ENCODE data around the gene OXLD1. TPM values are rescaled to one million over a fixed set of nuclear protein-coding genes. Genes with fewer than 3 reads are reported as not detected.

The OXLD1 gene
- total and polyA plus RNA-seq, 5 experiments from 2014 or later = 67.6 to 110 (median 71.7) TPM

GRCh38 chr17:81707725-81708646 is 41.6 kb upstream of the OXLD1 start:
- no peak for ATAC-seq
- peaks cover 0 to 21% (median 3%) of the 10 kb centered on the region in 3 donors for H3K36me3 Mint-ChIP-seq
- no peak for DNase-seq
- no peak overlapping the region for H3K27ac Mint-ChIP-seq
- no peak overlapping the region for H3K4me3 Mint-ChIP-seq
- H3K9me3 Mint-ChIP-seq = no peaks in the 10 kb centered on the region
- H3K27me3 Mint-ChIP-seq = no peaks in the 10 kb centered on the region
- H3K4me1 Mint-ChIP-seq = peaks cover 7 to 39% (median 26%) of the 10 kb centered on the region in 4 donors
- POLR2A ChIA-PET = interaction anchor here (1.2 kb wide), 2 partner anchors 24 to 162 kb away, joined by 3 to 4 read pairs; partner anchors contain the start of genes ARL16 and HGS

- H3K27ac Mint-ChIP-seq = peak overlapping the region in 1 of 10 donors; percentile 25
- POLR2A ChIA-PET = interaction anchor here (0.7 to 0.8 kb wide), 2 partner anchors 23 to 154 kb away, joined by 3 to 5 read pairs; partner anchors contain the start of genes ARL16, HGS and P4HB
- no peak for ATAC-seq
- no peaks in the 10 kb centered on the region for H3K9me3 Mint-ChIP-seq
- no peaks in the 10 kb centered on the region for H3K27me3 Mint-ChIP-seq
- peaks cover 0 to 21% (median 3%) of the 10 kb centered on the region in 3 donors for H3K36me3 Mint-ChIP-seq
- H3K4me3 Mint-ChIP-seq = peak overlapping the region in 1 of 10 donors; percentile 58
- peaks cover 6 to 43% (median 30%) of the 10 kb centered on the region in 4 donors for H3K4me1 Mint-ChIP-seq
- DNase-seq = no peak
These were observed 40.6 kb upstream of the OXLD1 start for GRCh38 chr17:81706757-81707624.

- H3K4me3 Mint-ChIP-seq = peak overlapping the region in 4 of 10 donors; percentile 12 to 48 (median 24)
- ATAC-seq (no peak), DNase-seq (no peak)
- POLR2A ChIA-PET = no interaction called here
- H3K4me1 Mint-ChIP-seq = peaks cover 9 to 48% (median 34%) of the 10 kb centered on the region in 4 donors
- peak overlapping the region in 3 of 10 donors; percentile 15 to 80 (median 64) for H3K27ac Mint-ChIP-seq
- no peaks in the 10 kb centered on the region for H3K9me3 Mint-ChIP-seq
- H3K27me3 Mint-ChIP-seq = no peaks in the 10 kb centered on the region
- H3K36me3 Mint-ChIP-seq = peaks cover 0 to 25% (median 3%) of the 10 kb centered on the region in 3 donors
These were observed 39.8 kb upstream of the OXLD1 start for GRCh38 chr17:81706232-81706611.

- peaks cover 0 to 29% (median 3%) of the 10 kb centered on the region in 3 donors for H3K36me3 Mint-ChIP-seq
- POLR2A ChIA-PET = interaction anchor here (1.3 kb wide), 1 partner anchor 40 kb away, joined by 3 read pairs; no protein-coding TSS in a partner anchor
- peak overlapping the region in 6 of 10 donors; percentile 5 to 80 (median 23) for H3K27ac Mint-ChIP-seq
- peak overlapping the region in 5 of 10 donors; percentile 9 to 48 (median 19) for H3K4me3 Mint-ChIP-seq
- DNase-seq (no peak), ATAC-seq (no peak)
- H3K27me3 Mint-ChIP-seq = no peaks in the 10 kb centered on the region
- H3K4me1 Mint-ChIP-seq = peaks cover 8 to 48% (median 34%) of the 10 kb centered on the region in 4 donors
- H3K9me3 Mint-ChIP-seq = no peaks in the 10 kb centered on the region
These were observed 39.3 kb upstream of the OXLD1 start for GRCh38 chr17:81705518-81706231.

- peak overlapping the region in 8 of 10 donors; percentile 45 to 95 (median 86) for H3K27ac Mint-ChIP-seq
- no peaks in the 10 kb centered on the region for H3K9me3 Mint-ChIP-seq
- no peaks in the 10 kb centered on the region for H3K27me3 Mint-ChIP-seq
- peaks cover 7 to 40% (median 30%) of the 10 kb centered on the region in 4 donors for H3K4me1 Mint-ChIP-seq
- DNase-seq (peak in 2 of 10 donors; percentile 41 to 47), ATAC-seq (peak; percentile 11 to 36)
- POLR2A ChIA-PET = interaction anchor here (0.6 to 4.6 kb wide), 14 partner anchors 9 to 568 kb away, joined by 3 to 75 read pairs (median 5); partner anchors contain the start of genes ACTG1, ARHGDIA, ARL16 and CCDC137
- H3K4me3 Mint-ChIP-seq = peak overlapping the region; percentile 70 to 89 (median 82)
- H3K36me3 Mint-ChIP-seq = peaks cover 0 to 38% (median 3%) of the 10 kb centered on the region in 3 donors
These were observed 37.6 kb upstream of the OXLD1 start for GRCh38 chr17:81703747-81704654.

GRCh38 chr17:81702934-81703746 is 36.7 kb upstream of the OXLD1 start, which contains the start of gene MRPL12:
TSS of gene MRPL12 (plus strand) at chr17:81703367. CDS start at chr17:81703502, 135 bp downstream.
- Mint-ChIP-seq H3K27me3 (no peaks in the 10 kb centered on the region), H3K9me3 (no peaks in the 10 kb centered on the region), H3K36me3 (peaks cover 0 to 47% (median 3%) of the 10 kb centered on the region in 3 donors), H3K27ac (peak within 1 kb of the TSS; percentile 78 to 97 (median 95)), H3K4me1 (peaks cover 7 to 44% (median 30%) of the 10 kb centered on the region in 4 donors), H3K4me3 (peak within 1 kb of the TSS; percentile 85 to 92 (median 90))
- POLR2A ChIA-PET = interaction anchor here (0.6 to 4.6 kb wide), 16 partner anchors 10 to 569 kb away, joined by 3 to 75 read pairs (median 5); partner anchors contain the start of genes ACTG1, ARHGDIA, ARL16 and CCDC137
- DNase-seq (peak; percentile 76 to 92 (median 84)), ATAC-seq (peak; percentile 89 to 92)

- no peak for DNase-seq
- Mint-ChIP-seq H3K4me3 (peak overlapping the region; percentile 34 to 92 (median 90)), H3K9me3 (no peaks in the 10 kb centered on the region), H3K27me3 (no peaks in the 10 kb centered on the region), H3K4me1 (peaks cover 7 to 44% (median 30%) of the 10 kb centered on the region in 4 donors), H3K36me3 (peaks cover 0 to 55% (median 9%) of the 10 kb centered on the region in 3 donors), H3K27ac (peak overlapping the region in 9 of 10 donors; percentile 49 to 96 (median 78))
- POLR2A ChIA-PET = interaction anchor here (1.0 to 4.6 kb wide), 5 partner anchors 11 to 188 kb away, joined by 3 to 75 read pairs (median 8); partner anchors contain the start of genes ACTG1, ARL16, HGS and SLC25A10
- no peak for ATAC-seq
These were observed 35.1 kb upstream of the OXLD1 start for GRCh38 chr17:81701288-81702071.

- H3K27me3 Mint-ChIP-seq = no peaks in the 10 kb centered on the region
- peaks cover 7 to 38% (median 27%) of the 10 kb centered on the region in 4 donors for H3K4me1 Mint-ChIP-seq
- peak overlapping the region in 8 of 10 donors; percentile 17 to 75 (median 53) for H3K27ac Mint-ChIP-seq
- ATAC-seq (no peak), DNase-seq (no peak)
- H3K9me3 Mint-ChIP-seq = no peaks in the 10 kb centered on the region
- peak overlapping the region in 6 of 10 donors; percentile 18 to 56 (median 34) for H3K4me3 Mint-ChIP-seq
- H3K36me3 Mint-ChIP-seq = peaks cover 0 to 47% (median 7%) of the 10 kb centered on the region in 3 donors
- POLR2A ChIA-PET = interaction anchor here (0.9 to 4.6 kb wide), 2 partner anchors 16 to 18 kb away, joined by 3 to 75 read pairs; partner anchors contain the start of genes ARL16 and HGS
These were observed 34.2 kb upstream of the OXLD1 start for GRCh38 chr17:81700353-81701287.
